ENCODE results near the gene CCDC33.

DNA sequence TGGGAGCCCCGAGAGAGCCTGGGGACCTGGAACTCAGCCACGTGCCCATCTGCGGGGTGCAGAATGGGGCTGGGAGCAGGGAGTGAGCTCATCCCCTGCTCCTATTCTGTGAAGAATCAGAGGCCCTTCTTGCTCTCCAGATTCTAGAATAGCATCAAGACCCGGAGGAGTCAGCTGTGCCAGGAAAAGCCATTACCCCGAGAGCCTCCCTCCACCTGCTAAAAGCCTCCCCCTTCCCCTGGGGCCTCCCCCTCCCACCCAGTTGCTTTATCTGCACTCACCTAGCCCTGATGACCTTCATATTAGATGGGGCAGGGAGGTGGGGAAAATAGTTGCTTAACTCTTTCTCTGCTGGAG lies 23.1 kb downstream of the CCDC33 start:
- TF ChIP-seq EZH2phosphoT487 (IDR thresholded peaks at IDR 0.05; ENCODE audit: insufficient read depth, low read depth) (no peak), EZH2 (IDR thresholded peaks at IDR 0.05; ENCODE audit: insufficient read depth, poor library complexity, severe bottlenecking) (no peak)
